GM12892 (cell line): ENCODE measurements around the gene ENTPD2.

Experiments used
- POLR2A ChIP-seq: IDR thresholded peaks from 2 replicates; pipeline ENCODE4 v1.6.1; 2011; ENCODE audit warnings: low read depth, low read length, control low read depth
- POLR2AphosphoS5 ChIP-seq: IDR thresholded peaks from 2 replicates; pipeline ENCODE4 v1.6.1; 2011; ENCODE audit warnings: low read depth, low read length, control low read depth

- no peak for TF ChIP-seq POLR2AphosphoS5
- TF ChIP-seq POLR2A = no peak
Measured at GRCh38 chr9:137076636-137077009, 22.8 kb upstream of the ENTPD2 start.
